ENCODE results near the gene FDXR. TPM values are rescaled to one million over a fixed set of nuclear protein-coding genes. Genes with fewer than 3 reads are reported as not detected.
A peak's percentile ranks its signal among the peaks of the same experiment; 100 is the strongest.

Gene FDXR
- total and polyA plus RNA-seq, 4 donors, result 3.9 to 10.1 (median 4.6) TPM

- no peak for DNase-seq (ENCODE audit: low spot score)
- Histone ChIP-seq H3K27me3 (ENCODE audit: control insufficient read depth in 4 of 4, insufficient read depth in 4 of 4, low read length in 3 of 4) (peaks cover 0 to 7% (median 0%) of the 10 kb centered on the region in 4 donors), H3K4me1 (ENCODE audit: control insufficient read depth in 4 of 4, insufficient read depth in 4 of 4, low read length in 3 of 4) (peaks cover 8 to 25% (median 14%) of the 10 kb centered on the region in 4 donors), H3K9me3 (ENCODE audit: control insufficient read depth in 4 of 4, low read length in 3 of 4) (no peaks in the 10 kb centered on the region), H3K4me3 (ENCODE audit: low read depth in 1 of 3, low read length in 3 of 3) (no peak overlapping the region), H3K9ac (ENCODE audit: low read depth in 1 of 2, low read length in 2 of 2) (no peak overlapping the region), H3K27ac (ENCODE audit: low read depth in 1 of 2, low read length in 2 of 2) (no peak overlapping the region), H3K36me3 (ENCODE audit: control insufficient read depth in 4 of 4, insufficient read depth in 3 of 4, low read depth in 1 of 4, low read length in 3 of 4) (no peaks in the 10 kb centered on the region)
- no peak for TF ChIP-seq GABPA (IDR thresholded peaks at IDR 0.05 in 1 of 2, conservative IDR thresholded peaks at IDR 0.05 in 1 of 2)
- no peak for TF ChIP-seq ATF3 (IDR thresholded peaks at IDR 0.05)
- no peak for TF ChIP-seq YY1 (IDR thresholded peaks at IDR 0.05)
- TF ChIP-seq FOXA1 (IDR thresholded peaks at IDR 0.05), result no peak
- no peak for TF ChIP-seq TAF1 (conservative IDR thresholded peaks at IDR 0.05)
- TF ChIP-seq REST (IDR thresholded peaks at IDR 0.05), result no peak
- TF ChIP-seq EGR1 (IDR thresholded peaks at IDR 0.05; ENCODE audit: low read depth in 2 of 2), result no peak
- no peak for TF ChIP-seq HNF4G (IDR thresholded peaks at IDR 0.05)
- no peak for TF ChIP-seq NR2F2 (IDR thresholded peaks at IDR 0.05)
- no peak for TF ChIP-seq FOXA2 (IDR thresholded peaks at IDR 0.05)
- no peak for TF ChIP-seq MAX (IDR thresholded peaks at IDR 0.05)
- no peak for TF ChIP-seq RAD21 (IDR thresholded peaks at IDR 0.05)
- 89% methylated on average over 6 of the region's 6 CpGs for WGBS
Observed at GRCh38 chr17:74862919-74863318, 9.9 kb downstream of the FDXR start.

- H3K4me1 ChIP-seq (ENCODE audit: control insufficient read depth in 4 of 4, insufficient read depth in 4 of 4, low read length in 3 of 4), result peaks cover 8 to 25% (median 14%) of the 10 kb centered on the region in 4 donors
- H3K27ac ChIP-seq (ENCODE audit: low read depth in 1 of 2, low read length in 2 of 2), result no peak overlapping the region
Observed at GRCh38 chr17:74862108-74862901, 10.5 kb downstream of the FDXR start.

More at GRCh38 chr17:74862108-74862901, 10.5 kb downstream of the FDXR start:
- no peaks in the 10 kb centered on the region for H3K9me3 ChIP-seq (ENCODE audit: control insufficient read depth in 4 of 4, low read length in 3 of 4)
- TF ChIP-seq CTCF (IDR thresholded peaks at IDR 0.05; ENCODE audit: low read depth, low read length, missing input control) (peak; percentile 42), RAD21 (IDR thresholded peaks at IDR 0.05) (peak in 1 of 2 donors; percentile 68), GABPA (IDR thresholded peaks at IDR 0.05 in 1 of 2, conservative IDR thresholded peaks at IDR 0.05 in 1 of 2) (no peak)
- 37% methylated on average over 25 of the region's 25 CpGs for whole genome bisulfite sequencing
- peak; percentile 72 for DNase-seq (ENCODE audit: low spot score)
- no peak overlapping the region for H3K9ac ChIP-seq (ENCODE audit: low read depth in 1 of 2, low read length in 2 of 2)
- H3K36me3 ChIP-seq (ENCODE audit: control insufficient read depth in 4 of 4, insufficient read depth in 3 of 4, low read depth in 1 of 4, low read length in 3 of 4), result no peaks in the 10 kb centered on the region
- H3K4me3 ChIP-seq (ENCODE audit: low read depth in 1 of 3, low read length in 3 of 3), result no peak overlapping the region
- H3K27me3 ChIP-seq (ENCODE audit: control insufficient read depth in 4 of 4, insufficient read depth in 4 of 4, low read length in 3 of 4), result peaks cover 0 to 7% (median 3%) of the 10 kb centered on the region in 4 donors

Measured in liver (tissue), 9 donors.